ENCODE results near the gene IMPDH1. TPM values are rescaled to one million over a fixed set of nuclear protein-coding genes. Genes with fewer than 3 reads are reported as not detected.

IMPDH1 gene
- total RNA-seq, 2 experiments from 2014 or later, result 71.0 to 73.9 TPM

DNA sequence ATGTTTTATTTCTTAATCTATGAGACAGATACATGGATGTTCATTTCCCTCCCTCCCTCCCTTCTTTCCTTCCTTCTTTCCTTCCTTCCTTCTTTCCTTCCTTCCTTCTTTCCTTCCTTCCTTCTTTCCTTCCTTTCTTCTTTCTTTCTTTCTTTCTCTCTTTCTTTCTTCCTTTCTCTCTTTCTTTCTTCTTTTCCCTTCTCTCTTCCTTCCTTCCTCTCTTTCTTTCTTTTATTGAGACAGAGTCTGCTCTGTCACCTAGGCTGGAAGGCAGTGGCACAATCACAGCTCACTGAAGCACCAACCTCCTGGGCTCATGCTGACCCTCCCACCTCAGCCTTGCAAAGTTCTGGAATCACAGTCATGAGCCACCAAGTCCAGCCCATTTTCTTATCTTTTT is 42.8 kb downstream of the IMPDH1 start:
- H3K27me3 Mint-ChIP-seq, result peaks cover 60% of the 10 kb centered on the region
- no peaks in the 10 kb centered on the region for H3K36me3 Mint-ChIP-seq
- no peak for DNase-seq
- peaks cover 9% of the 10 kb centered on the region for H3K4me1 Mint-ChIP-seq
- H3K27ac Mint-ChIP-seq, result no peak overlapping the region
- no peak overlapping the region for H3K4me3 Mint-ChIP-seq
- no peaks in the 10 kb centered on the region for H3K9me3 Mint-ChIP-seq

DNA sequence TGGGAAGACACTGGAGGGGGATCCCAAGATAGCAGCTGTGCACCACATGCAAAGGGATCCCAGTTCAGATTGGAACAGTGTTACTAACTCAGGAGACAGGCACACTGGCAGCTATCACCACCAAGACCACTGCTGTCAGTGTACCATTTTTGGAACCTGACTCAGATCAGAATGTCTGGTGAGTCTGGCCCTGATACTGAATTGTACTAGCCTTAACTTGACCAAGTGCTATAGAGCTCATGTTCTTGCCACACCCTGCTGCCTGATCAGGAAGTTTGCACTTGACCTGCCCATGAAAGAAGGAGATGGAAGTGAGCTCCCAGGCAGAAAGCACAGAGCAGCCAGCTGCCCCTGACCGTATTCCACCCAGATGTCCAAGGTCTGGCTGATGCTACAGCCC is 43.5 kb downstream of the IMPDH1 start:
- Mint-ChIP-seq H3K9me3 (no peaks in the 10 kb centered on the region), H3K27me3 (peaks cover 61% of the 10 kb centered on the region)

DNA sequence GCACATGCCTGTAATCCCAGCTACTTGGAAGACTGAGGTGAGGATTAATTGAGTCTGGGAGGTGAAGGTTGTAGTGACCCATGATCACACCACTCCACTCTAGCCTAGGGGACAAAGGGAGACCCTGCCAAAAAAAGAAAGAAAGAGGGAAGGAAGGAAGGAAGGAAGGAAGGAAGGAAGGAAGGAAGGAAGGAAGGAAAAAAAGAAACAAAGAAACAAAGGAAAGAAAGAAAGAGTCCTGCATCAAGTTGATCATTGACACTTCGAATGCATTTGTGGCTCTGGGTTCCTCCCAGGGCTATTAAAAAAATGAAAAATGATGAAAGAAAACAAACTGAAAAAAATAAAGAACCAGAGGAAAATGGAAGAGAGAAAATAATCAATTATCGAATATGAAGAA is 44.4 kb downstream of the IMPDH1 start:
- Mint-ChIP-seq H3K9me3 (no peaks in the 10 kb centered on the region), H3K27ac (no peak overlapping the region), H3K4me3 (no peak overlapping the region), H3K36me3 (no peaks in the 10 kb centered on the region), H3K27me3 (peaks cover 62% of the 10 kb centered on the region), H3K4me1 (peaks cover 19% of the 10 kb centered on the region)
- no peak for DNase-seq

More for the DNA sequence above, 43.5 kb downstream of the IMPDH1 start:
- no peaks in the 10 kb centered on the region for H3K36me3 Mint-ChIP-seq
- DNase-seq, result no peak
- H3K4me1 Mint-ChIP-seq, result peaks cover 12% of the 10 kb centered on the region
- no peak overlapping the region for H3K4me3 Mint-ChIP-seq
- no peak overlapping the region for H3K27ac Mint-ChIP-seq

DNA sequence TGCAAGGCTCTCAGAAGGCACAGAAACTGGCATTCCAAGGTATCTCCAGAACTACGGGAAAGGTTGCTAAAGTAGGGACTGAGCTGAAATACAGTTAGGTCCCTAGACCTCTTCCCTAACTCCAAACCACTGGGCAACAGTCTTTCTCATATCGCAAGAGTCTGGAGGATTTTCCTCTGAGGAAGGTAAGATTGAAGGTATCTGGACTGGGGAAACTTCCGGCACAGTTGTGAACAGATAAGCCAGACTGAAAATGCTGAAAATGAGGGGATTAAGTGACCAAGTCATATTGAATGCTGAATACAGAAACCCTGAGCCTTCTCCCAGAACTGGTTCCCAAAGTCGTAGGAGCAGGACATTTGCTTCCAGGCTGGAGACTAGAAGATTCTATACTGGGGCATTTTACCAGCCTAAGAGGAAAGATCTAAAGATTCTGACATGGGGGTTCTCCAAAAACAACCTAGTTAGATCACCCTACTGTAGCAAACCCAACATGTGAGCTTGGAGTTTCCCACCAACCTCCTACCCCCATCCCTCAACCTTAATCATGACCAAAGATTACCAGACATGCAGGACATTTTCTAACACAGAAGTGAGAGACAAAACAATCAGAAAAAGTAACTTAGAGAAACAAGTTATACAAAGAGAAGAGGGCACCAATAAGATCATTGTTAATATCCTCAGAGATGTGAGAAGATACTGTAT is 45.5 kb downstream of the IMPDH1 start:
- Mint-ChIP-seq H3K36me3 (no peaks in the 10 kb centered on the region), H3K27ac (no peak overlapping the region), H3K27me3 (peaks cover 62% of the 10 kb centered on the region), H3K4me3 (no peak overlapping the region), H3K9me3 (no peaks in the 10 kb centered on the region), H3K4me1 (peaks cover 19% of the 10 kb centered on the region)
- DNase-seq, result no peak

DNA sequence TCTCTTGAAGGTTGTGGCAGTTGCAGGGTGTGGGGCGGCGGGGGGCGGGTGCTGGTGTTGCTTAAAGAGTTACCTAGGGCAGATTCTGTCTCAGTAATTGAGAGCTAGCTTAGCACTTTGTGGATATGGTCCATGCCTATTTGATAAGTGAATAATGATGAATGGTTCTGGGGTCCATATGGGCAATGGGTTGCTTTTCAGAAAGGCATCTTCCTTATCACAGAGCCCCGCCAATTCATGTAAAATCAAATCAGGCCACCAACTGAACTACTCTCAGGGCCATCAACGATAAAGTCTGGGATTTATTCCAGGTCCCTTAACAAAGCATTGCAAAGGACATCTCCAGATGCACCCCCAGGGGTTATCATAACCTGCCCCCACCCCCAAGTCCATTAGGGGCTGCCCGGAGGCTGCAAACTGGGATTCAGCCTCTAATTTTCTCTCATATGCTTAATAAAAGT is 46.5 kb downstream of the IMPDH1 start:
- Mint-ChIP-seq H3K36me3 (no peaks in the 10 kb centered on the region), H3K27ac (no peak overlapping the region), H3K4me3 (no peak overlapping the region), H3K9me3 (no peaks in the 10 kb centered on the region), H3K27me3 (peaks cover 64% of the 10 kb centered on the region), H3K4me1 (peaks cover 19% of the 10 kb centered on the region)
- DNase-seq, result no peak

DNA sequence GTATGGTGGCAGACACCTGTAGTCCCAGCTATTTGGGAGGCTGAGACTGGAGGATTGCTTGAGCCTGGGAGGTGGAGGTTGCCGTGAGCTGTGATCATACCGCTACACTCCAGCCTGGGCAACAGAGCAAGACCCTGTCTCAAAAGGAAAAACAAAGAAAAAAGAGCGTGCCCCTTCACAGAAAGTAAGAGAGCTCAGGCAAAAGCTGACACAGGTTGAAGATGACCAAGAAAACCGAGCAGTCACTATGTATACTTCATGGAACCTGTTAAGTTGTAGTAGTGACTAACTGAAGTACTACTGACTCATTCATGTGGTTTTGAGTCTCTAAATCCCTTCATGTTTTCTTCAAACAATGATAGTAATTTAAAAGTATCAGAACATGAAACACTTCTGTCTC is 47.1 kb downstream of the IMPDH1 start:
- no peaks in the 10 kb centered on the region for H3K9me3 Mint-ChIP-seq
- no peak for DNase-seq
- H3K36me3 Mint-ChIP-seq, result no peaks in the 10 kb centered on the region
- peak overlapping the region; percentile 22 for H3K4me3 Mint-ChIP-seq
- H3K4me1 Mint-ChIP-seq, result peaks cover 19% of the 10 kb centered on the region
- H3K27ac Mint-ChIP-seq, result no peak overlapping the region
- H3K27me3 Mint-ChIP-seq, result peaks cover 64% of the 10 kb centered on the region

DNA sequence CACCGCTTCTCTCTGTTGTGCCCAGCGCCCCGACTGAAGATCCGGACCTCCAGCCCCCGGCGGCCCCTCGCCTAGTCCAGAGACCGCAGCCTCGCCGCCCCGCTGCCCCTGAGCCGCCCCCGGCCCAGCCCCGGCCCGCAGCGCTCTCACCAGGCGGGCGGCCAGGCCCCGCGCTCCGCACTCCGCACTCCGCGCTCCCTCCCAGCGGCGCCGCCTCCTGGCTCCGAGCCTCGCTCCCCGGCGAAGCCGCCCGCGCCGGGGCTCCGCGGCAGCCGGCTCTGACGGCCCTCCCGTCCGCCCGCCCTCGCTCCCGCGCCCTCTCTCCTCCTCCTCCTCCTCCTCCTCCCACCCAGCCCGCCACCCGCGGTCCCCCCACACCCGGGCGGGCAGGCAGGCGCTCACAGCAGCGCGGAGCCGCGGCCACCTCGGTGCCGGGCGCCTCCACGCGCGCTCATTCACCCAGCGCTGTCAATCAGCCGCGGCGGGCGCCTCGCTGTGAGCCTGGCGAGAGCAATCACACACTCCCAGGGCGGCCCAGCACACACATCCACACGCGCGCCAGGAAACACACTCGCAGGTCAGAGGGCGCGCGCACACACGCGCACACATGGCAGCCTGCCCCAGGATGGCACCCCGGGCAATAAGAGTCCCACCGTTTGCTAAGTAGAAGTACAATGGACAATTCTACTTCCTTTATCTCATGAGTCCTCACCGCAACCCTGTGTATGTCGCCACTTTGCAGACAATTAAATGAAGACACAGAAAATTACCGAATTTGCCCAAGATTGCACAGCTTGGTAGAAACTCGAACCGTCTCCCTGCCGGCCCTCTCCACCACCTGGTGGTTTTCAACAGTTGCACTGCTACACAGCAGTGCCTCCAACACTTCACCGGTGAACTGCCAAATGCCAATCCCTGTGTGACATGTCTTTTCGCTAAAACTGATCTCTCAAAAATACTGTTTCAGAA is 48.1 kb downstream of the IMPDH1 start, which contains the start of gene PRRT4:
PRRT4 (minus strand) TSS at position 280 of the 969 bp plus-strand sequence.
- peak; percentile 50 for DNase-seq
- Mint-ChIP-seq H3K4me1 (peaks cover 19% of the 10 kb centered on the region), H3K4me3 (peak within 1 kb of the TSS; percentile 78), H3K27ac (no peak within 1 kb of the TSS), H3K9me3 (no peaks in the 10 kb centered on the region), H3K27me3 (peaks cover 57% of the 10 kb centered on the region), H3K36me3 (no peaks in the 10 kb centered on the region)

DNA sequence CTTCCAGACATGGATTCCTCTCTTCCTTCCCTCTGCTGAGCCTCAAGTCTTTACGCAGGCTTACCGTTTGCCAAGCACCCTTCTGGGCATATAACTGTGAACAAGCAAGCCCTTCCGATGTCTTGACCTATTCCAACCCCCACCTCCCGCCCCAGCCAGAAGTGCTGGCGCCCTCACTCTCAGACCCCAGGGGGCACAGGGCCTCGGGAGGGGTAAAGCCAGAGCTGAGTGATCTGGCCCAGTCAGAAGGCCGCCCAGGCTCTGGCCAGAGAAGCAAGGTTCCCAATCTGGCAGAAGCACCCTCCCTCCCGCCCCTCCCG is 49.5 kb downstream of the IMPDH1 start:
- no peaks in the 10 kb centered on the region for H3K9me3 Mint-ChIP-seq
- no peak for DNase-seq
- no peaks in the 10 kb centered on the region for H3K36me3 Mint-ChIP-seq
- peaks cover 19% of the 10 kb centered on the region for H3K4me1 Mint-ChIP-seq
- H3K27me3 Mint-ChIP-seq, result peaks cover 53% of the 10 kb centered on the region
- H3K27ac Mint-ChIP-seq, result no peak overlapping the region
- H3K4me3 Mint-ChIP-seq, result no peak overlapping the region

DNA sequence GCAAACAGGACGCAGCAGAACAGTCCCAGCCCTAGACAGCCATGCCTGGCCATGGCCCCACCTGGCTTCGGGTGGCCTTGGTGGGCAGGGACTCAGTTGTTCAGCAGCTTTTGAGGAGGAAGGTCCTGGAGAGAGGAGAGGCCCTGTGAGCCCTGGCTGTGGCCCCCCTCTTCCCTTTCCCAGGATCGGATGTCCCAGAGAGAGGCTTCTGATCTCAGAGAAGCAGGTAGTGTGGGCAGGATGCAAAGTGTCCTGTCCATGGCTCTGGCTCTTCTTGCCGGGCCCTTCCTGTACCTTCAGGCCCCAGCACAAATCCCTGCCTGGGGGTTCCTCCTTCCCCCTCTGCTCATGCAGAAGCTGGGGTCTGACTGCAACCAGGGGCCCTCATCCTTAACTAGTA is 49.8 kb downstream of the IMPDH1 start:
- no peak overlapping the region for H3K4me3 Mint-ChIP-seq
- no peak for DNase-seq
- no peaks in the 10 kb centered on the region for H3K36me3 Mint-ChIP-seq
- H3K27me3 Mint-ChIP-seq, result peaks cover 49% of the 10 kb centered on the region
- H3K4me1 Mint-ChIP-seq, result peaks cover 19% of the 10 kb centered on the region
- H3K27ac Mint-ChIP-seq, result no peak overlapping the region
- H3K9me3 Mint-ChIP-seq, result no peaks in the 10 kb centered on the region

DNA sequence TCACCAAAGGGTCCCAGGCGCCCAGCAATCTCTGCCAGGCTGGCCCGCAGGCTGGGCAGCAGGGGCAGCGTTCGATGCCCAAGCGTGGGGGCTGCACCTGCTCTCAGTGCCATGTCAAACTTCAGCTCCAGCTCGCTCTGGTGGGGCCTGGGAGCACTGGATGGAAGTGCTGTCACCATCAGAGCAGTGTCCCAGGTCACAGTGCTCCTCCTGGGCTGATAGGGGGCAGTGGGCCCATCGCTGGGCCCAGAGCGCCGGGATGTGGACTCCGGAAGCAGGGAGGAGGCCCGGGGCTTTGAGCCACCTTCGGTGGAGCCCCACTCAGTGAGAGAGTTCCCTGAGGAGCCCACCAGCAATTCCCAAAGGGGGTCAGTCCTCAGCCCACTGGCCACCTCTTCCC is 50.4 kb downstream of the IMPDH1 start:
- peaks cover 19% of the 10 kb centered on the region for H3K4me1 Mint-ChIP-seq
- H3K36me3 Mint-ChIP-seq, result no peaks in the 10 kb centered on the region
- DNase-seq, result no peak
- peaks cover 47% of the 10 kb centered on the region for H3K27me3 Mint-ChIP-seq
- no peak overlapping the region for H3K27ac Mint-ChIP-seq
- no peak overlapping the region for H3K4me3 Mint-ChIP-seq
- H3K9me3 Mint-ChIP-seq, result no peaks in the 10 kb centered on the region

DNA sequence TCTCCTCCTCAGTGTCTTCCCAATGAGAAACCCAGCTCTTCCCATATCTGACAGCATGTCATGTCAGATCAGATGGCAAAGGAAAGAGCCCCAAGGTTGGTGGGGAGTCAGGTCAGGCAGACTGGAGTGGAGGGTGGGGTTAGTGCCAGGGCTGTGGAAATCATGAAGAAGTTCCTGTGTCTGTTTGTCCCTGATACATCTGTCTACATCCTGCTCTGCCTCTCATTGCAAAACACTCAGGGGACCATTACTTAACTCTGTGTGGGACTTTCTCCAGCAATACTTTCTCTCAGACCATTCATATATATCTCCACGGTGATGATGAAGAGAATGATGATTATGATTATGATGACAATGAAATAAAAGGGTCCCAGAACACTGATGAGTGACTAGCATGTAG is 51.5 kb downstream of the IMPDH1 start:
- no peak for DNase-seq
- Mint-ChIP-seq H3K9me3 (no peaks in the 10 kb centered on the region), H3K4me1 (peaks cover 19% of the 10 kb centered on the region), H3K27ac (no peak overlapping the region), H3K27me3 (peaks cover 47% of the 10 kb centered on the region), H3K4me3 (no peak overlapping the region), H3K36me3 (no peaks in the 10 kb centered on the region)

DNA sequence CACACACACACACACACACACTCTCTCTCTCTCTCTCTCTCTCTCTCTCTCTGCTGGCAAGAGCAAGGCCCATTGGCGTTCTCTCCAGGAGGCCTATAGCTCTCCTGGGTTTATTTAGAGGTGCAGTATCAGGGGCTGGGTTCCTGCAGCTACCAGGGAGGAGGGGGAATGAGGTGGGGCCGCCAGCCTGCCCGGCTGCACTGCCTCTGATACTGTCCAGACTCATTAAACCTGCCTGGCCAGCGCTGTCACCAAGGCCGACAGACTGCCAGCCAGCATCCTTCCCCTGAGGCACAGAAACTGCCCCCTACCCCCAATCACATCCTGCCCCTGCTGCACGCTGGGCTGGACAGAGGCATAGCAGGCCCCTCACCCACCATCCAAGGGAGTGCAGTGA is 52.6 kb downstream of the IMPDH1 start:
- no peak for DNase-seq
- no peaks in the 10 kb centered on the region for H3K36me3 Mint-ChIP-seq
- H3K4me1 Mint-ChIP-seq, result peaks cover 13% of the 10 kb centered on the region
- no peak overlapping the region for H3K27ac Mint-ChIP-seq
- H3K4me3 Mint-ChIP-seq, result no peak overlapping the region
- H3K9me3 Mint-ChIP-seq, result no peaks in the 10 kb centered on the region
- H3K27me3 Mint-ChIP-seq, result peaks cover 45% of the 10 kb centered on the region

DNA sequence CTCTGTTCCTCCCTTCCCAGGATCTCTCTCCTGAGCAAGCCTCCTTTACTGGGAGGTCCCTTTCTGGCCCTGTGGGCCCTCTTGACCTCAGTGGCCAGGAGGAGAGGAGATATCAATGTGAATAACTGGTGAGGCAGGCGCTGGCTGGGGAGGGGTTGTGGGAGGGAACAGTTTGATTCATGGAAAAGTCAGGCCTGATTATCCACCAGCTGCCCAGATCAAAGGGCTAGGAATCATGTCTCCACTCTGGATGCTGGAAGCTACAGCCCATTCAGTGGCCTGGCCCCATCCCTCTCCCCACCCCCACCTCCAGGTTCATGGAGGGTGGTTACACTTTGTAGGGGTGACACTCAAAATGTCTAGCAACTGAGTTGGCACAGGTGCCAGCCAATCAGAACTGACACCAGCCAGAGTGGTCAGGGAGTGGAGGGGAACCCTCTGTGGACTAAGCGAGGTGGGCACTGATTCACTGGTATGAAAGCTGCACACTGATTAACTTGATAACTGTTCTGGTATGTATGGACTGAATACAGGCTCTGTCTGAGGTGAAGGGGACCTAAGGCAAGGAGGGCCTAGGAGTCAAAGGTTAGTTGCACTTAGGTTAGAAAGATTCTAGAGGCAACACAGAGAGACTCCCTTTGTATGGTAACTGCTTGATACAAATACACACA is 53.1 kb downstream of the IMPDH1 start:
- Mint-ChIP-seq H3K4me3 (no peak overlapping the region), H3K27me3 (peaks cover 40% of the 10 kb centered on the region), H3K9me3 (no peaks in the 10 kb centered on the region), H3K36me3 (no peaks in the 10 kb centered on the region), H3K4me1 (peaks cover 7% of the 10 kb centered on the region), H3K27ac (no peak overlapping the region)
- no peak for DNase-seq

DNA sequence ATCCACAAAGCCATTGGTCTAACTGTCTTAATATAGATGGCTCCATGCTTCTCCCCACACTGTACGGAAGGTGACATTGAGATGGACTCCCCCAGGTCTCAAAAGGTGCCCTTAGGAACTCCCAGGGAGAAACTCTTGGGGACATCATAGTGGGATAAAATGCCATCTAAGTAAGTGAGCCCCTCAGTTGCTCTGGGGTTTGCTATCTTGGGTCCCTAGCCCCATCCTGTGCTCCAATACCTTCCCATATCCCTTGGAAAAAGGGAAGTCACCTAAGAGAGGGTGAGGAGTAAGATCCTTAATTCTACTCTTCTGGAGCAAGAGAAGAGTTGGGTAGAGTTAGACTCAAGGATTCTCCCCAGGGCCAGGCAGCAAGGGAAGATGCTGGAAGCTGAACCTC is 56.2 kb downstream of the IMPDH1 start:
- H3K27ac Mint-ChIP-seq, result no peak overlapping the region
- no peak for DNase-seq
- no peak overlapping the region for H3K4me3 Mint-ChIP-seq
- H3K27me3 Mint-ChIP-seq, result peaks cover 43% of the 10 kb centered on the region
- H3K4me1 Mint-ChIP-seq, result no peaks in the 10 kb centered on the region
- H3K9me3 Mint-ChIP-seq, result no peaks in the 10 kb centered on the region
- H3K36me3 Mint-ChIP-seq, result no peaks in the 10 kb centered on the region

DNA sequence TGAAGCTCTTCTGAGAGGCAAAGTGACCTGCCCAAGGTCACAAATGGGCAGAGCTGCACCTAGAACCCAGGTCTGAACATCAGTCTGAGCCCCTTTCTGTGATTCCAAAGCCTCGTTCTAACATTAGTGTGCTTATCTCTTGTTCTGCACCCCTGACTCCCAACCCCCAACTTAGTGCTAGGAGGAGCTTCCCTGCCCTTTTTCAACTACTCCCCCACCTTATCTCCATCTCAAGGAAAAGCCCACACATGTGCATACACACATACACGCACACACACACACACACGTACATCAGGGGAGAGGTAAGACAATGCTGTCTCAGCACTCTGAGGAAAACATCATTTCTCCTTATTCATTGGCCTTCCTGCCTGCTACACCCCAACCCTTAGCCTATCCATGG is 56.6 kb downstream of the IMPDH1 start:
- peaks cover 38% of the 10 kb centered on the region for H3K27me3 Mint-ChIP-seq
- no peak overlapping the region for H3K4me3 Mint-ChIP-seq

More for the DNA sequence above, 56.6 kb downstream of the IMPDH1 start:
- no peak for DNase-seq
- Mint-ChIP-seq H3K36me3 (no peaks in the 10 kb centered on the region), H3K4me1 (no peaks in the 10 kb centered on the region), H3K9me3 (no peaks in the 10 kb centered on the region), H3K27ac (no peak overlapping the region)

Measured in activated naive CD8-positive, alpha-beta T cell treated with anti-CD3 and anti-CD28 coated beads for 36 hours (primary cell).